Suppressor macrophage treated with lipopolysaccharide for 4 hours (primary cell): ENCODE results near the gene TICAM2.

Experiments used
- DNase-seq: peaks from one replicate; pipeline ENCODE4 v3.0.0-alpha.2; 2020

The TICAM2 gene

GRCh38 chr5:115561176-115561575 lies 41.1 kb downstream of the TICAM2 start:
- DNase-seq, result no peak

GRCh38 chr5:115559524-115559923 lies 42.8 kb downstream of the TICAM2 start:
- peak; percentile 21 for DNase-seq

GRCh38 chr5:115558388-115558956 lies 43.8 kb downstream of the TICAM2 start:
- no peak for DNase-seq

GRCh38 chr5:115557667-115558387 lies 44.5 kb downstream of the TICAM2 start:
- DNase-seq, result no peak

GRCh38 chr5:115556276-115556675 lies 46.0 kb downstream of the TICAM2 start:
- no peak for DNase-seq

GRCh38 chr5:115555084-115555633 lies 47.1 kb downstream of the TICAM2 start:
- no peak for DNase-seq

- DNase-seq, result peak; percentile 17
Measured at GRCh38 chr5:115553082-115553481, 49.2 kb downstream of the TICAM2 start.

- peak; percentile 55 for DNase-seq
Measured at GRCh38 chr5:115551415-115551814, 50.9 kb downstream of the TICAM2 start.

- no peak for DNase-seq
Measured at GRCh38 chr5:115549154-115549553, 53.1 kb downstream of the TICAM2 start.

GRCh38 chr5:115548683-115549082 lies 53.6 kb downstream of the TICAM2 start:
- DNase-seq, result no peak

- no peak for DNase-seq
Measured at GRCh38 chr5:115545351-115545882, 56.9 kb downstream of the TICAM2 start.

- peak; percentile 99 for DNase-seq
Measured at GRCh38 chr5:115544436-115545350, 57.6 kb downstream of the TICAM2 start, which contains the start of gene FEM1C. TSS of gene FEM1C (minus strand) at chr5:115544775. CDS start at chr5:115543493, 1,282 bp downstream.

- DNase-seq, result peak; percentile 75
Measured at GRCh38 chr5:115544043-115544435, 58.2 kb downstream of the TICAM2 start.

- DNase-seq, result no peak
Measured at GRCh38 chr5:115543365-115544042, 58.8 kb downstream of the TICAM2 start.

- peak; percentile 19 for DNase-seq
Measured at GRCh38 chr5:115542651-115543364, 59.5 kb downstream of the TICAM2 start.

GRCh38 chr5:115542086-115542485 lies 60.2 kb downstream of the TICAM2 start:
- DNase-seq, result no peak

- DNase-seq, result no peak
Measured at GRCh38 chr5:115541611-115542010, 60.7 kb downstream of the TICAM2 start.

GRCh38 chr5:115535479-115536035 lies 66.7 kb downstream of the TICAM2 start:
- DNase-seq, result no peak

GRCh38 chr5:115532517-115532916 lies 69.8 kb downstream of the TICAM2 start:
- DNase-seq, result no peak

GRCh38 chr5:115531787-115532367 lies 70.4 kb downstream of the TICAM2 start:
- DNase-seq, result no peak

- no peak for DNase-seq
Measured at GRCh38 chr5:115531380-115531779, 70.9 kb downstream of the TICAM2 start.
